ENCODE measurements around the gene MAP2. TPM values are rescaled to one million over a fixed set of nuclear protein-coding genes. Genes with fewer than 3 reads are reported as not detected.

The MAP2 gene
- total RNA-seq, 1 donor from 2014 or later = not detected

GRCh38 chr2:209719034-209719433 is 295.2 kb downstream of the MAP2 start:
- Mint-ChIP-seq H3K27me3 (ENCODE audit: insufficient read depth) (no peaks in the 10 kb centered on the region), H3K4me3 (no peak overlapping the region), H3K36me3 (ENCODE audit: low read depth) (no peaks in the 10 kb centered on the region), H3K27ac (no peak overlapping the region), H3K4me1 (ENCODE audit: low read depth) (no peaks in the 10 kb centered on the region), H3K9me3 (no peaks in the 10 kb centered on the region)
- no peak for DNase-seq (ENCODE audit: low spot score)
- intact Hi-C loops (cut with micrococcal nuclease) = no loop called here

- no peak overlapping the region for H3K27ac Mint-ChIP-seq
These were observed 297.6 kb downstream of the MAP2 start for GRCh38 chr2:209721497-209721896.

GRCh38 chr2:209726311-209726710 is 302.5 kb downstream of the MAP2 start:
- Mint-ChIP-seq H3K36me3 (ENCODE audit: low read depth) (no peaks in the 10 kb centered on the region), H3K9me3 (no peaks in the 10 kb centered on the region), H3K27me3 (ENCODE audit: insufficient read depth) (no peaks in the 10 kb centered on the region), H3K4me1 (ENCODE audit: low read depth) (no peaks in the 10 kb centered on the region), H3K4me3 (no peak overlapping the region), H3K27ac (no peak overlapping the region)
- intact Hi-C loops (cut with micrococcal nuclease) = no loop called here
- no peak for DNase-seq (ENCODE audit: low spot score)

More at GRCh38 chr2:209721497-209721896, 297.6 kb downstream of the MAP2 start:
- no peak for DNase-seq (ENCODE audit: low spot score)
- H3K4me3 Mint-ChIP-seq = no peak overlapping the region
- no peaks in the 10 kb centered on the region for H3K36me3 Mint-ChIP-seq (ENCODE audit: low read depth)
- H3K9me3 Mint-ChIP-seq = no peaks in the 10 kb centered on the region
- intact Hi-C loops (cut with micrococcal nuclease) = no loop called here
- no peaks in the 10 kb centered on the region for H3K27me3 Mint-ChIP-seq (ENCODE audit: insufficient read depth)
- no peaks in the 10 kb centered on the region for H3K4me1 Mint-ChIP-seq (ENCODE audit: low read depth)

- no peak for DNase-seq (ENCODE audit: low spot score)
- Mint-ChIP-seq H3K27me3 (ENCODE audit: insufficient read depth) (no peaks in the 10 kb centered on the region), H3K9me3 (no peaks in the 10 kb centered on the region), H3K4me3 (no peak overlapping the region), H3K36me3 (ENCODE audit: low read depth) (no peaks in the 10 kb centered on the region), H3K4me1 (ENCODE audit: low read depth) (no peaks in the 10 kb centered on the region), H3K27ac (no peak overlapping the region)
- intact Hi-C loops (cut with micrococcal nuclease) = no loop called here
These were observed 303.2 kb downstream of the MAP2 start for GRCh38 chr2:209727077-209727476.

GRCh38 chr2:209734805-209735204 is 311.0 kb downstream of the MAP2 start:
- H3K4me3 Mint-ChIP-seq = no peak overlapping the region
- DNase-seq (ENCODE audit: low spot score) = no peak
- H3K9me3 Mint-ChIP-seq = no peaks in the 10 kb centered on the region
- H3K4me1 Mint-ChIP-seq (ENCODE audit: low read depth) = no peaks in the 10 kb centered on the region
- H3K36me3 Mint-ChIP-seq (ENCODE audit: low read depth) = no peaks in the 10 kb centered on the region
- H3K27ac Mint-ChIP-seq = no peak overlapping the region
- intact Hi-C loops (cut with micrococcal nuclease) = no loop called here
- no peaks in the 10 kb centered on the region for H3K27me3 Mint-ChIP-seq (ENCODE audit: insufficient read depth)

GRCh38 chr2:209741953-209742352 is 318.1 kb downstream of the MAP2 start:
- Mint-ChIP-seq H3K36me3 (ENCODE audit: low read depth) (no peaks in the 10 kb centered on the region), H3K9me3 (peaks cover 4% of the 10 kb centered on the region)
- intact Hi-C loops (cut with micrococcal nuclease) = no loop called here

GRCh38 chr2:209753020-209753419 is 329.2 kb downstream of the MAP2 start:
- no peaks in the 10 kb centered on the region for H3K9me3 Mint-ChIP-seq

More at GRCh38 chr2:209741953-209742352, 318.1 kb downstream of the MAP2 start:
- H3K27ac Mint-ChIP-seq = no peak overlapping the region
- H3K27me3 Mint-ChIP-seq (ENCODE audit: insufficient read depth) = no peaks in the 10 kb centered on the region
- H3K4me1 Mint-ChIP-seq (ENCODE audit: low read depth) = no peaks in the 10 kb centered on the region
- DNase-seq (ENCODE audit: low spot score) = no peak
- H3K4me3 Mint-ChIP-seq = no peak overlapping the region

GRCh38 chr2:209757163-209757562 is 333.3 kb downstream of the MAP2 start:
- Mint-ChIP-seq H3K4me1 (ENCODE audit: low read depth) (no peaks in the 10 kb centered on the region), H3K27me3 (ENCODE audit: insufficient read depth) (no peaks in the 10 kb centered on the region), H3K9me3 (no peaks in the 10 kb centered on the region), H3K4me3 (no peak overlapping the region), H3K36me3 (ENCODE audit: low read depth) (no peaks in the 10 kb centered on the region), H3K27ac (no peak overlapping the region)
- DNase-seq (ENCODE audit: low spot score) = no peak
- intact Hi-C loops (cut with micrococcal nuclease) = no loop called here

More at GRCh38 chr2:209753020-209753419, 329.2 kb downstream of the MAP2 start:
- H3K4me3 Mint-ChIP-seq = no peak overlapping the region
- no peaks in the 10 kb centered on the region for H3K36me3 Mint-ChIP-seq (ENCODE audit: low read depth)
- intact Hi-C loops (cut with micrococcal nuclease) = no loop called here
- no peak overlapping the region for H3K27ac Mint-ChIP-seq
- DNase-seq (ENCODE audit: low spot score) = no peak
- no peaks in the 10 kb centered on the region for H3K27me3 Mint-ChIP-seq (ENCODE audit: insufficient read depth)
- H3K4me1 Mint-ChIP-seq (ENCODE audit: low read depth) = no peaks in the 10 kb centered on the region

- Mint-ChIP-seq H3K36me3 (ENCODE audit: low read depth) (no peaks in the 10 kb centered on the region), H3K27ac (no peak overlapping the region), H3K27me3 (ENCODE audit: insufficient read depth) (no peaks in the 10 kb centered on the region), H3K4me1 (ENCODE audit: low read depth) (no peaks in the 10 kb centered on the region), H3K4me3 (no peak overlapping the region), H3K9me3 (no peaks in the 10 kb centered on the region)
- intact Hi-C loops (cut with micrococcal nuclease) = no loop called here
- DNase-seq (ENCODE audit: low spot score) = no peak
These were observed 337.7 kb downstream of the MAP2 start for GRCh38 chr2:209761566-209761965.

- Mint-ChIP-seq H3K4me3 (no peak overlapping the region), H3K27me3 (ENCODE audit: insufficient read depth) (no peaks in the 10 kb centered on the region), H3K4me1 (ENCODE audit: low read depth) (no peaks in the 10 kb centered on the region), H3K27ac (no peak overlapping the region), H3K36me3 (ENCODE audit: low read depth) (no peaks in the 10 kb centered on the region), H3K9me3 (no peaks in the 10 kb centered on the region)
- no peak for DNase-seq (ENCODE audit: low spot score)
- intact Hi-C loops (cut with micrococcal nuclease) = no loop called here
These were observed 338.7 kb downstream of the MAP2 start for GRCh38 chr2:209762563-209762962.

- no peak overlapping the region for H3K4me3 Mint-ChIP-seq
- DNase-seq (ENCODE audit: low spot score) = no peak
- intact Hi-C loops (cut with micrococcal nuclease) = no loop called here
- H3K4me1 Mint-ChIP-seq (ENCODE audit: low read depth) = no peaks in the 10 kb centered on the region
- H3K27ac Mint-ChIP-seq = no peak overlapping the region
- H3K27me3 Mint-ChIP-seq (ENCODE audit: insufficient read depth) = no peaks in the 10 kb centered on the region
- H3K36me3 Mint-ChIP-seq (ENCODE audit: low read depth) = no peaks in the 10 kb centered on the region
- no peaks in the 10 kb centered on the region for H3K9me3 Mint-ChIP-seq
These were observed 339.3 kb downstream of the MAP2 start for GRCh38 chr2:209763106-209763505.

GRCh38 chr2:209766613-209767012 is 342.8 kb downstream of the MAP2 start:
- Mint-ChIP-seq H3K27ac (no peak overlapping the region), H3K27me3 (ENCODE audit: insufficient read depth) (peaks cover 3% of the 10 kb centered on the region), H3K36me3 (ENCODE audit: low read depth) (no peaks in the 10 kb centered on the region), H3K4me1 (ENCODE audit: low read depth) (no peaks in the 10 kb centered on the region), H3K9me3 (no peaks in the 10 kb centered on the region), H3K4me3 (no peak overlapping the region)
- DNase-seq (ENCODE audit: low spot score) = no peak
- intact Hi-C loops (cut with micrococcal nuclease) = no loop called here

GRCh38 chr2:209767316-209767715 is 343.5 kb downstream of the MAP2 start:
- Mint-ChIP-seq H3K4me3 (no peak overlapping the region), H3K27ac (no peak overlapping the region), H3K4me1 (ENCODE audit: low read depth) (no peaks in the 10 kb centered on the region), H3K9me3 (no peaks in the 10 kb centered on the region), H3K36me3 (ENCODE audit: low read depth) (no peaks in the 10 kb centered on the region), H3K27me3 (ENCODE audit: insufficient read depth) (peaks cover 5% of the 10 kb centered on the region)
- intact Hi-C loops (cut with micrococcal nuclease) = no loop called here
- DNase-seq (ENCODE audit: low spot score) = no peak

- Mint-ChIP-seq H3K27ac (no peak overlapping the region), H3K4me3 (no peak overlapping the region), H3K4me1 (ENCODE audit: low read depth) (no peaks in the 10 kb centered on the region), H3K27me3 (ENCODE audit: insufficient read depth) (peaks cover 10% of the 10 kb centered on the region), H3K9me3 (no peaks in the 10 kb centered on the region), H3K36me3 (ENCODE audit: low read depth) (no peaks in the 10 kb centered on the region)
- intact Hi-C loops (cut with micrococcal nuclease) = no loop called here
- no peak for DNase-seq (ENCODE audit: low spot score)
These were observed 344.7 kb downstream of the MAP2 start for GRCh38 chr2:209768557-209768956.
